IMR-90 (cell line): Measurements from ENCODE around the gene KDF1. TPM values are rescaled to one million over a fixed set of nuclear protein-coding genes. Genes with fewer than 3 reads are reported as not detected.

Experiments
- ATAC-seq: fragments of 200-7000 bp; cut with Tn5 transposase; 2 replicates; pipeline ENCODE4 v1.9.1; 2020; ENCODE audit warnings: low read depth, mild to moderate bottlenecking, moderate library complexity
- BruUV-seq: library from RNA; stranded (reverse); fragments of 400-500 nt; replicated peaks from 2 replicates; lab custom pipeline; 2021; lab: Mats Ljungman, UMichigan
- CTCF ChIA-PET: fragments of 300-600 bp; formaldehyde crosslinking; extraction: SDS; loops from one replicate; lab custom pipeline; 2021; ENCODE audit warnings: antibody characterized with exemption; lab: Yijun Ruan, JAX
- POLR2A ChIA-PET: fragments of 300-600 bp; sonication (Branson Sonifier 250); formaldehyde crosslinking; loops from one replicate; lab custom pipeline; 2022; ENCODE audit warnings: antibody characterized with exemption; ENCODE audit not compliant: unreplicated experiment; lab: Charles Lee
- DNase-seq: peaks from one replicate; pipeline ENCODE4 v3.0.0; 2013
- H2AFZ ChIP-seq: replicated peaks from 2 replicates; pipeline ENCODE3; 2013; ENCODE audit warnings: low read length, mild to moderate bottlenecking; ENCODE audit not compliant: poor library complexity
- H2AK5ac ChIP-seq: 2 replicates; pipeline ENCODE4 v1.6.1; 2013; ENCODE audit warnings: low read depth, low read length, inconsistent platforms
- H2AK9ac ChIP-seq: replicated peaks from 2 replicates; pipeline ENCODE3; 2013; ENCODE audit warnings: mild to moderate bottlenecking, low read depth, low read length, moderate library complexity; ENCODE audit not compliant: poor library complexity
- H2BK120ac ChIP-seq: 2 replicates; pipeline ENCODE4 v1.6.1; 2013; ENCODE audit warnings: low read depth, low read length, inconsistent platforms
- H2BK15ac ChIP-seq: 3 replicates; pipeline ENCODE4 v1.6.1; 2013; ENCODE audit warnings: low read depth, low read length, inconsistent platforms
- H2BK20ac ChIP-seq: 2 replicates; pipeline ENCODE4 v1.6.1; 2013; ENCODE audit warnings: low read depth, mild to moderate bottlenecking, inconsistent platforms, low read length, moderate library complexity
- H2BK5ac ChIP-seq: 2 replicates; pipeline ENCODE4 v1.6.1; 2013; ENCODE audit warnings: mild to moderate bottlenecking, low read depth, low read length, inconsistent platforms; ENCODE audit not compliant: poor library complexity, severe bottlenecking
- H3K14ac ChIP-seq: replicated peaks from 2 replicates; pipeline ENCODE4 v1.6.1; 2013; ENCODE audit warnings: low read depth, low read length, inconsistent platforms
- H3K18ac ChIP-seq: 2 replicates; pipeline ENCODE4 v1.6.1; 2013; ENCODE audit warnings: low read depth, low read length, control low read depth
- H3K23ac ChIP-seq: 2 replicates; pipeline ENCODE4 v1.6.1; 2013; ENCODE audit warnings: low read depth, low read length, inconsistent platforms
- H3K27ac ChIP-seq: 2 replicates; pipeline ENCODE4 v1.5.1; 2013; ENCODE audit warnings: mild to moderate bottlenecking, control low read depth, low read length; ENCODE audit not compliant: insufficient read depth
- H3K27me3 ChIP-seq: 2 replicates; pipeline ENCODE4 v1.6.1; 2013; ENCODE audit warnings: low read length; ENCODE audit not compliant: control insufficient read depth, insufficient read depth
- H3K36me3 ChIP-seq: 2 replicates; pipeline ENCODE4 v1.6.1; 2013; ENCODE audit warnings: low read length, mixed read lengths; ENCODE audit not compliant: control insufficient read depth, insufficient read depth
- H3K4ac ChIP-seq: 2 replicates; pipeline ENCODE4 v1.6.1; 2013; ENCODE audit warnings: low read depth, low read length, inconsistent platforms
- H3K4me1 ChIP-seq: 2 replicates; pipeline ENCODE4 v1.6.1; 2013; ENCODE audit warnings: low read length, mixed read lengths; ENCODE audit not compliant: control insufficient read depth, insufficient read depth
- H3K4me2 ChIP-seq: 2 replicates; pipeline ENCODE4 v1.6.1; 2013; ENCODE audit warnings: low read depth, mild to moderate bottlenecking, control low read depth, low read length, moderate library complexity
- H3K4me3 ChIP-seq: 2 replicates; pipeline ENCODE4 v1.5.1; 2013; ENCODE audit warnings: low read depth, mild to moderate bottlenecking, control low read depth, low read length, moderate library complexity; ENCODE audit not compliant: insufficient read depth
- H3K56ac ChIP-seq: 2 replicates; pipeline ENCODE4 v1.6.1; 2013; ENCODE audit warnings: low read length, inconsistent platforms; ENCODE audit not compliant: insufficient read depth; ENCODE audit errors: extremely low read depth
- H3K79me1 ChIP-seq, 2 experiments: 2 replicates each; pipeline ENCODE4 v1.6.1; 2013; ENCODE audit warnings: low read length in 2 of 2, inconsistent platforms in 1 of 2, low read depth in 1 of 2
- H3K9ac ChIP-seq: 2 replicates; pipeline ENCODE4 v1.6.1; 2013; ENCODE audit warnings: low read depth, low read length, control low read depth
- H3K9me1 ChIP-seq: 2 replicates; pipeline ENCODE4 v1.6.1; 2013; ENCODE audit warnings: low read length, inconsistent platforms; ENCODE audit not compliant: insufficient read depth
- H3K9me3 ChIP-seq: 2 replicates; pipeline ENCODE4 v1.6.1; 2013; ENCODE audit warnings: low read length; ENCODE audit not compliant: control insufficient read depth, insufficient read depth
- H4K20me1 ChIP-seq: 2 replicates; pipeline ENCODE4 v1.6.1; 2013; ENCODE audit warnings: low read length, inconsistent platforms; ENCODE audit not compliant: insufficient read depth
- H4K5ac ChIP-seq: 2 replicates; pipeline ENCODE4 v1.6.1; 2013; ENCODE audit warnings: mild to moderate bottlenecking, low read depth, low read length, control low read depth
- H4K8ac ChIP-seq, 2 experiments: 2 replicates each; pipeline ENCODE4 v1.6.1; 2013; ENCODE audit warnings: low read depth in 2 of 2, low read length in 2 of 2, control low read depth in 1 of 2, inconsistent platforms in 1 of 2
- H4K91ac ChIP-seq: 2 replicates; pipeline ENCODE4 v1.6.1; 2013; ENCODE audit warnings: low read depth, low read length, inconsistent platforms; ENCODE audit not compliant: insufficient read depth
- MAFK ChIP-seq: IDR thresholded peaks from 2 replicates; pipeline ENCODE4 v1.6.1; 2012; ENCODE audit warnings: low read depth, low read length, improper control_type of control experiment
- MAZ ChIP-seq: IDR thresholded peaks from 2 replicates; pipeline ENCODE4 v1.6.1; 2012; ENCODE audit warnings: low read depth, mild to moderate bottlenecking, low read length, improper control_type of control experiment, moderate library complexity, borderline replicate concordance
- MXI1 ChIP-seq: IDR thresholded peaks from 2 replicates; pipeline ENCODE4 v1.6.1; 2012; ENCODE audit warnings: low read depth, mild to moderate bottlenecking, low read length, moderate library complexity, borderline replicate concordance
- NFE2L2 ChIP-seq: fragments of 150-350 bp; IDR thresholded peaks from 2 replicates; pipeline ENCODE4 v1.6.1; 2016; ENCODE audit warnings: low read depth, mild to moderate bottlenecking, low read length
- SMC3 ChIP-seq: fragments of 150-350 bp; IDR thresholded peaks from 2 replicates; pipeline ENCODE4 v1.6.1; 2016; ENCODE audit warnings: low read depth, mild to moderate bottlenecking, antibody characterized with exemption, low read length, moderate library complexity
- USF2 ChIP-seq: fragments of 150-350 bp; IDR thresholded peaks from 2 replicates; pipeline ENCODE4 v1.6.1; 2017; ENCODE audit warnings: mild to moderate bottlenecking, antibody characterized with exemption, low read length, low read depth
- WGBS, 2 experiments: methylation state at CpG; one replicate each; pipeline versions ENCODE4 v1.1.5 to v1.1.7; 2013; ENCODE audit warnings: missing lambda C conversion rate in 2 of 2; ENCODE audit not compliant: insufficient read length in 1 of 2; ENCODE audit errors: extremely low coverage in 2 of 2; 5-methylcytosine and 5-hydroxymethylcytosine counted together
- dilution Hi-C: fragments of 300-500 bp; cut with HindIII; formaldehyde crosslinking; loops from one replicate; pipeline ENCODE4 v1.14.3; 2018; ENCODE audit warnings: low sequenced_read_pairs; ENCODE audit not compliant: unreplicated experiment
- in situ Hi-C: fragments of 300-500 bp; cut with MboI; formaldehyde crosslinking; loops from 3 replicates; pipeline ENCODE4 v1.14.3; 2019; ENCODE audit warnings: low sequenced_read_pairs, inconsistent platforms, mixed read lengths
- intact Hi-C: fragments of 100-400 bp; cut with micrococcal nuclease; formaldehyde crosslinking; loops from 2 replicates; pipeline ENCODE4 v1.10.0; 2022
- polyA plus RNA-seq, 3 experiments: library from polyadenylated mRNA; depleted of rRNA; stranded (reverse); fragments of >200 nt; gene quantifications; 2 replicates each; pipeline ENCODE4 v1.2.3, GENCODE V29; 2012; ENCODE audit warnings: low replicate concordance in 1 of 3
- total RNA-seq: library from RNA; depleted of rRNA; stranded (reverse); fragments of >200 nt; gene quantifications from 2 replicates; pipeline ENCODE4 v1.2.3, GENCODE V29; 2012

KDF1 gene
- total and polyA plus RNA-seq, 2 of the 4 experiments (the other 2 are of a cell fraction) = not detected

DNA sequence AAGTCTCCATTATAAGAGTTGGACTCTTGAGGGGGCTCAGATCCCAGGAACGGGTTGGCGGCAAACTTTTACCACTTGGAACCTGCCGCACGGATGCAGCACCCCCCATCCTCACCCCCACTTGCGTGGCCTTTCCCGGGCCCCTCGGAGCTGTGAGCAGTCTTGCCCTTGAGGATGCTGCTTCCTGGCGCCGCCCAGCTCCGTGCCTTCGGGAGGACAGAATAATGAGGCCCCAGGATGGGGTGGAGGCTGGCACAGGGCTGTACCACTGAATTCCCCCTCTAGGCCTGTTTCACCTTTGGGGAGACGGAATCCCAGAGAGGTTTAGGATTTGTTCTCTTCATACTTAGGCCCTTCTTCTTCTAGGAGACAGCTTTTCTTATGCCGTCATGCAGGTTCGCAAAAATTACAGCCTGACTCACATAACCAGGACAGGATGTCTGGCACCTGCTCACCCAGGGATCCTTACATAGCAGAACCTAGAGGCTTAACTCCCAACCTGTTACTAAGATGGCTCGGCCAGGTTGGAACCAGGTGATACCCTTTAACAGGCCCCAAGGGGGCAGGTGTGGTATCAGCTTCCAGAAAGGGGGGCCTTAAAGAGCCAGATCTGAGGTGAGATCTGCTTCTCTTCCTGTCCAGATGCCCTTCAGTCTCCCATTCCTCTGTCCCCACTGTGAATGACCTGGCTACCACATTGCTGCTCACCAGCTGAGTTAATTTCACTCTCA is 34.7 kb upstream of the KDF1 start:
- ChIA-PET CTCF (interaction anchor here (0.7 to 1.4 kb wide), 5 partner anchors 8 to 1748 kb away, joined by 3 to 5 read pairs (median 4); no protein-coding TSS in a partner anchor), POLR2A (no interaction called here)
- TF ChIP-seq MAZ (no peak), NFE2L2 (no peak), USF2 (no peak), MXI1 (0 out of 2 replicates have a peak, but pooled peaks have one; percentile 17), SMC3 (no peak), MAFK (no peak)
- Histone ChIP-seq H3K9ac (peak overlapping the region; percentile 91), H4K8ac (peak overlapping the region; percentile 16 to 65; a peak in 2 of 4 replicates), H3K27me3 (no peaks in the 10 kb centered on the region), H3K4me1 (peaks cover 52% of the 10 kb centered on the region), H2BK15ac (peak overlapping the region; percentile 16; the same call in 1 of the 3 replicates), H2AK5ac (peak overlapping the region; percentile 22; the same call in 1 of the 2 replicates), H3K9me3 (no peaks in the 10 kb centered on the region), H2AK9ac (peak overlapping the region; percentile 91), H2AFZ (peak overlapping the region; percentile 85), H4K91ac (peak overlapping the region; percentile 36; the same call in 1 of the 2 replicates), H3K18ac (peak overlapping the region; percentile 35), H3K36me3 (peaks cover 12% of the 10 kb centered on the region; the same call in 1 of the 2 replicates), H2BK5ac (peak overlapping the region; percentile 91), H4K20me1 (peaks cover 30% of the 10 kb centered on the region), H3K14ac (peak overlapping the region; percentile 59), H2BK20ac (no peak overlapping the region), H2BK120ac (peak overlapping the region; percentile 35; the same call in 1 of the 2 replicates), H3K27ac (peak overlapping the region; percentile 88), H3K4me3 (peak overlapping the region; percentile 95), H3K4me2 (peak overlapping the region; percentile 85), H3K56ac (peak overlapping the region; percentile 52; the same call in 1 of the 2 replicates), H4K5ac (peak overlapping the region; percentile 11; the same call in 1 of the 2 replicates), H3K9me1 (peaks cover 27% of the 10 kb centered on the region), H3K23ac (peak overlapping the region; percentile 46), H3K79me1 (peaks cover 11 to 49% of the 10 kb centered on the region in 2 experiments; a peak in 3 of 4 replicates), H3K4ac (peak overlapping the region; percentile 38)
- ATAC-seq (no peak), DNase-seq (no peak)
- in situ Hi-C loops (loop anchor here (5.0 kb wide), 1 partner anchor 102 kb away; no protein-coding TSS in a partner anchor), intact Hi-C loops (no loop called here), dilution Hi-C loops (no loop called here)
- BruUV-seq = TSS peak; percentile 19
- WGBS, 2 experiments = 80% methylated on average over 2 of the region's 15 CpGs; no CpG with 5 or more reads in 1 of the 2 experiments
